Activated CD4-positive, alpha-beta T cell treated with anti-CD3 and anti-CD28 coated beads, Interleukin-2, amount 10 ng/mL, durations not matched to agents 7 days and 5 days (primary cell): Measurements from ENCODE around the gene HAUS2. TPM values are rescaled to one million over a fixed set of nuclear protein-coding genes. Genes with fewer than 3 reads are reported as not detected.
A peak's percentile ranks its signal among the peaks of the same experiment; 100 is the strongest.
"Not testable (repeated sequence)": the region's sequence is repeated elsewhere in the genome, so short reads cannot be mapped to it uniquely, and the experiment has no call there.

Source experiments
- CTCF ChIA-PET: fragments of 350-600 bp; sonication (Branson Sonifier 250); formaldehyde crosslinking; loops from one replicate; lab custom pipeline; 2021; ENCODE audit warnings: antibody characterized with exemption; lab: Charles Lee
- POLR2A ChIA-PET: fragments of 350-600 bp; sonication (Branson Sonifier 250); formaldehyde crosslinking; loops from one replicate; lab custom pipeline; 2021; ENCODE audit warnings: antibody characterized with exemption; lab: Charles Lee
- DNase-seq: peaks from one replicate; pipeline ENCODE4 v3.0.0-alpha.2; 2020
- H3K27ac Mint-ChIP-seq: one replicate; pipeline ENCODE4 v1.8.0; 2021; ENCODE audit warnings: mild to moderate bottlenecking, moderate library complexity, mixed read lengths
- H3K27me3 Mint-ChIP-seq: one replicate; pipeline ENCODE4 v1.8.0; 2021; ENCODE audit warnings: mixed read lengths
- H3K36me3 Mint-ChIP-seq: one replicate; pipeline ENCODE4 v1.8.0; 2021; ENCODE audit warnings: low read depth, mixed read lengths
- H3K4me1 Mint-ChIP-seq: one replicate; pipeline ENCODE4 v1.8.0; 2021; ENCODE audit warnings: mixed read lengths
- H3K4me3 Mint-ChIP-seq: one replicate; pipeline ENCODE4 v1.8.0; 2021; ENCODE audit warnings: mild to moderate bottlenecking, moderate library complexity, mixed read lengths
- H3K9me3 Mint-ChIP-seq: one replicate; pipeline ENCODE4 v1.8.0; 2021; ENCODE audit warnings: mixed read lengths
- total RNA-seq, 2 experiments: library from RNA; stranded (reverse); gene quantifications; one replicate each; pipeline ENCODE4 v1.2.3, GENCODE V29; 2021

The HAUS2 gene
- total RNA-seq, 2 experiments from 2014 or later: 36.7 to 42.9 TPM

DNA sequence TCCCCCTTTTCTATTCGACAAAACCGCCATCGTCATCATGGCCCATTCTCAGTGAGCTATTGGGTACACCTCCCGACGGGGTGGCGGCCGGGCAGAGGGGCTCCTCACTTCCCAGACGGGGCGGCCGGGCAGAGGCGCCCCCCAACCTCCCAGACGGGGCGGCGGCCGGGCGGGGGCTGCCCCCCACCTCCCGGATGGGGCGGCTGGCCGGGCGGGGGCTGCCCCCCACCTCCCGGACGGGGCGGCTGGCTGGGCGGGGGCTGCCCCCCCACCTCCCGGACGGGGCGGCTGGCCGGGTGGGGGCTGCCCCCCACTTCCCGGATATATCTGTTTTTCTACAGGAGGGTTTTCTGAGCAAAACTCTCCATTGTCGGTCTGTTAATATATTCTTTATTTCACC lies 52.7 kb downstream of the HAUS2 start:
- H3K27me3 Mint-ChIP-seq, DNase-seq, H3K9me3 Mint-ChIP-seq, H3K4me3 Mint-ChIP-seq, H3K27ac Mint-ChIP-seq, POLR2A ChIA-PET: not testable (repeated sequence)
- Mint-ChIP-seq H3K4me1 (peaks cover 35% of the 10 kb centered on the region), H3K36me3 (peaks cover 22% of the 10 kb centered on the region)
- CTCF ChIA-PET: interaction anchor here (1.2 kb wide), 1 partner anchor 40 kb away, joined by 3 read pairs; no protein-coding TSS in a partner anchor

DNA sequence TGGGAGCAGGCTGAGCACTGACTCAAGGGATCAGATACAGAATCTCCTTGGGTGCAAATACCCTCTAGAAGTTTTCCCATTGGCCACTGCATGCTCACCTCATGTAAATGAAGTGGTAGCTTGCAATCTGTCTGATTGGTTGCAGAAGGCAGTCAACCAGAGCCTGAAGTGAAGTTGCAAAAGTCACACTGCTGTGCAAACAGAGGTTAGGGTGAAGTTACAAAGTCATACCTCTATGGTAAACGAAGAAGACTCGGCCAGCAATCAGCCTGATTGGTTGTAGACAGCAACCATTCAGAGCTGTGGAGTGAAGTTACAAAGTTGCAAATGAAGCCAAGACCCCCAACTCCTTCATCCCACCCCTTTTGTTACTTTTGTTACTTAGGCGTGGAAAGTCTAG lies 53.9 kb downstream of the HAUS2 start:
- H3K36me3 Mint-ChIP-seq: peaks cover 22% of the 10 kb centered on the region
- CTCF ChIA-PET: no interaction called here
- POLR2A ChIA-PET: no interaction called here
- peaks cover 4% of the 10 kb centered on the region for H3K9me3 Mint-ChIP-seq
- no peak overlapping the region for H3K4me3 Mint-ChIP-seq
- DNase-seq: no peak
- H3K27ac Mint-ChIP-seq: no peak overlapping the region
- peaks cover 40% of the 10 kb centered on the region for H3K4me1 Mint-ChIP-seq
- no peaks in the 10 kb centered on the region for H3K27me3 Mint-ChIP-seq

DNA sequence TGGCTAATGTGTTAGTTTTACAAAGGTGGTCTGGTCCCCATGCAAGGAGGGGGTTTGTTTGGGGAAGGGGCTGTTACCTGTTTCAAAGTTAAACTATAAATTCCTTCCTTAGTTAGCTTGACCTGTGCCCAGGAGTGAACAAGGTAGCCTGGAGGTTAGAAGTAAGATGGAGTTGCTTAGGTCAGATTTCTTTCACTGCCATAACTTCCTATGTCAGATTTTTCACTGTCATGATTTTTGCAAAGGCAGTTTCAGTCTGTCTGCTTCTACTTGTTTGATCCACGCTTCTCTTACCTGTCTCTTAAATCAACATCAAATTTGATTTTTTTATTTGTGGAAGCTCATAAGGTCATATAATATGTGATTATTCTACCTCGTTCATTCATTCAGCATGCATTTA lies 55.3 kb downstream of the HAUS2 start:
- Mint-ChIP-seq H3K36me3 (peaks cover 22% of the 10 kb centered on the region), H3K4me3 (no peak overlapping the region), H3K27me3 (no peaks in the 10 kb centered on the region), H3K9me3 (peaks cover 4% of the 10 kb centered on the region), H3K4me1 (peaks cover 54% of the 10 kb centered on the region), H3K27ac (no peak overlapping the region)
- no peak for DNase-seq
- ChIA-PET POLR2A (no interaction called here), CTCF (interaction anchor here (0.6 kb wide), 1 partner anchor 362 kb away, joined by 3 read pairs; no protein-coding TSS in a partner anchor)

DNA sequence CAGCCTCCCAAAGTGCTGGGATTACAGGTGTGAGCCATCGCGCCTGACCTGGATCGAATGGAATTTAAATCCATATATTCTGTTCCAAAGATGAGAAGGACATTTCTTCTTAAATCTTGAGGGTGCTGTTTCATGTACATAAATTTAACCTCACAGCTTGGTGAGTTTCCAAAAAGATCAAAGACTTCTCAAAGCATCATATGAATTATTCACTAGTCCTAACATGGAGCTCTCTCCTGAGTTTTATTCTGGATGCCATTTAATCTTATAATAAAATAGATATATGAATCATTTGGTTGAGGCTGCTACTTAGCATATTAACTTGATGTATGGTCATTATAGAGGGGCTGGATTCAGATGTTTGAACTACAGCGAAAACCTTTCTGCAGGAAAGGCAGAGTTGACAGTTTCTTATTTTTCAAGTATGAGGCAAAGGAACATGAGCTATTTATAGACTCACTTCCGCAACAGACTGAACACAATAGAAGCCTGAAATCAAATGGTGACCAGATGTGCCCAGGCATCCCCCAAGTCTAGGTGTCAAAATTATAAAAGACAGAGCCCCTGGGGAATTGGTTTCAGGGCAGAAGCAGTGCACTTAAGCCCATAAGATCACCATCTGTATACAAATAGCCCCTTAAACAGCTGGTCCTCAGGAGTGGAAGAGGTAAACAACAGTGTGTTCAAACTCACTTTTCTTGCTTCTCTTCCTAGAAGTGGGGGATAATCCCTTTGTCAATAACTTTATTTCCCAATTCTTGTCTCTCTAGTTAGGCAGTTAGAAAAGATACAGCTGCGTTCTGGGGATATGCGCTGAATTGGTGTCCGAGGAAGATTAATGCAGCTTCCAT lies 56.5 kb downstream of the HAUS2 start:
- Mint-ChIP-seq H3K36me3 (peaks cover 21% of the 10 kb centered on the region), H3K27me3 (no peaks in the 10 kb centered on the region), H3K9me3 (peaks cover 4% of the 10 kb centered on the region), H3K4me3 (peak overlapping the region; percentile 53), H3K4me1 (peaks cover 62% of the 10 kb centered on the region), H3K27ac (peak overlapping the region; percentile 85)
- CTCF ChIA-PET: interaction anchor here (0.6 to 0.9 kb wide), 3 partner anchors 28 to 1787 kb away, joined by 3 read pairs; partner anchors contain the start of genes HAUS2 and LRRC57
- no peak for DNase-seq
- POLR2A ChIA-PET: interaction anchor here (0.6 to 1.2 kb wide), 2 partner anchors 24 to 51 kb away, joined by 3 to 4 read pairs; no protein-coding TSS in a partner anchor

DNA sequence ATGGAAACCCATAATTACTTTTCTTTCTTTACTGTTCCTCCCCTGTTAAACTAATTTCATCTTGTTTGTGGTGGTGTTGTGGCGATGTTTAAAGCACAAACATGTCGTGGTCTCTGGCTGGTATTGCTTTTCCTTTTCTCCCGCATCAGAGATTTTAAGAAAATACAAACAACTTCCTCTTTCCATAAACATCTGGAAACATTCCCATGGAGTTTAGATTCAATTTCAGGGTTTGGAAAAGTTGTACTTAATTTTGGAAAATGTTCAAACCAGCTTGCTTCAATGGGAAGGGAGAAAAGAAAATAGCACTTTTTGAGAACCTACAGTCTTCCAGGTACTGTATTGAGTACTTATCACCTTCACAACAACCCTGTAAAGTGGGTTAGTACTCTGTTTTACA lies 57.2 kb downstream of the HAUS2 start:
- ChIA-PET POLR2A (interaction anchor here (1.2 kb wide), 1 partner anchor 24 kb away, joined by 4 read pairs; no protein-coding TSS in a partner anchor), CTCF (interaction anchor here (0.6 to 0.9 kb wide), 4 partner anchors 29 to 1788 kb away, joined by 3 read pairs; partner anchors contain the start of genes HAUS2 and LRRC57)
- peak overlapping the region; percentile 12 for H3K4me3 Mint-ChIP-seq
- DNase-seq: no peak
- peak overlapping the region; percentile 85 for H3K27ac Mint-ChIP-seq
- H3K36me3 Mint-ChIP-seq: peaks cover 20% of the 10 kb centered on the region
- no peaks in the 10 kb centered on the region for H3K27me3 Mint-ChIP-seq
- H3K4me1 Mint-ChIP-seq: peaks cover 64% of the 10 kb centered on the region
- H3K9me3 Mint-ChIP-seq: peaks cover 4% of the 10 kb centered on the region

DNA sequence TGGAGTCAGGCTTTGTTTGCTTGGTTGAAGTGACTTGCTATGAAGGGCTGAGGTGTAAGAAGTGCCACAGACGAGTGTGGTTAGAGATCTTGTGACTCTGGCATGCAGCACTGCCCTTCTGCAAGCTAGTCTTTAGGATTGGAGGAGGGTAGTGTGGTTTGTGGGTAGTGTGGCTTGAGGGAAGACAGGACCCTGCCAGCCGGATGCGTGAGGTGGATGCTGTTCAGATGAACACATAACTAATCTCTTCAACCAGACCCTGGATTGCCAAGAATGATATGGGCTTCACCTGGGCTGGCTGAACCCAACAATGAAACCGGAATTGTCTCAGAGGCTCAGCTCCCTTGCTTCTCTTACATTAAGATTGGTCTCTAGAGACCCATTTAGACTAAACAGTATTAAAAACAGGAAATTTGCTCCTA lies 59.5 kb downstream of the HAUS2 start:
- peak; percentile 85 for DNase-seq
- peaks cover 4% of the 10 kb centered on the region for H3K9me3 Mint-ChIP-seq
- H3K27me3 Mint-ChIP-seq: no peaks in the 10 kb centered on the region
- H3K4me3 Mint-ChIP-seq: peak overlapping the region; percentile 35
- peak overlapping the region; percentile 90 for H3K27ac Mint-ChIP-seq
- peaks cover 59% of the 10 kb centered on the region for H3K4me1 Mint-ChIP-seq
- peaks cover 15% of the 10 kb centered on the region for H3K36me3 Mint-ChIP-seq
- ChIA-PET POLR2A (no interaction called here), CTCF (interaction anchor here (0.9 to 1.9 kb wide), 4 partner anchors 12 to 33 kb away, joined by 4 to 7 read pairs (median 5); partner anchors contain the start of gene STARD9)

DNA sequence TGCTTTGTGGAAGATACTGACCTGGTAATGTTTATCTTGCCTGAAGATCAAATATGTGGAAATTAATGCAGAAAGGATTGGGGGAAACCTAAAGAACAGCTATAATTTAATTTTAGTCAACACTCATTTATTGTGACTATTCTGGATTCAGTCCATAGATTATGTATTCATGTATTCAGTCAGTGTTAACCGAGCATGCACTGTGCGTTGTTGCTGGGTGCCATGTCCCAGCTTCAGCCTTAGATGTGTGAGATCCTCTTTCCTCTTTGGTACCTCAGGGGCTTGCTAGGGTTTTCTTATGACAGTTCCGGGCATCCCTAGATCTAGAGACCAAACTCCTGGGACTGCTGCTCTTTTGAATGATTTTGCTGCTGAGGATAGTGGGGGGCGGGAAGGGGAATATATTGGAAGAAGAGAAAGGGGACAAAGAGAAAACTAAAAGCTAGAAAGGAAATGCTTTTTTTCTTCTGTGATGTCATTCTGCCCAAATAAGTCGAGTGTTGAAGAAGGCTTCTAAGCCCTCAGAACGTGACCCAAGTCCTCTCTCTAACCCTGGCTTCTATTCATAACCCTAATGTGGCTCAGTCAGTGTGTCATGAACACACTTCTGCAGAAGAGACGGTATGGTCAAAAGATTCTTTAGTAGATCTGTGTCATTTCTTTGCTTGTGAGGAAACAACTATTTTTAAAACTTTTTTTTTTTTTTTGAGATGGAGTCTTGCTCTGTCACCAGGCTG lies 60.3 kb downstream of the HAUS2 start:
- DNase-seq: peak; percentile 10
- CTCF ChIA-PET: interaction anchor here (0.8 to 1.9 kb wide), 8 partner anchors 11 to 42 kb away, joined by 4 to 7 read pairs (median 4); partner anchors contain the start of gene STARD9
- Mint-ChIP-seq H3K36me3 (peaks cover 11% of the 10 kb centered on the region), H3K4me3 (peak overlapping the region; percentile 35), H3K27ac (peak overlapping the region; percentile 90), H3K4me1 (peaks cover 52% of the 10 kb centered on the region), H3K27me3 (no peaks in the 10 kb centered on the region), H3K9me3 (no peaks in the 10 kb centered on the region)
- POLR2A ChIA-PET: interaction anchor here (0.6 kb wide), 1 partner anchor 893 kb away, joined by 7 read pairs; no protein-coding TSS in a partner anchor

DNA sequence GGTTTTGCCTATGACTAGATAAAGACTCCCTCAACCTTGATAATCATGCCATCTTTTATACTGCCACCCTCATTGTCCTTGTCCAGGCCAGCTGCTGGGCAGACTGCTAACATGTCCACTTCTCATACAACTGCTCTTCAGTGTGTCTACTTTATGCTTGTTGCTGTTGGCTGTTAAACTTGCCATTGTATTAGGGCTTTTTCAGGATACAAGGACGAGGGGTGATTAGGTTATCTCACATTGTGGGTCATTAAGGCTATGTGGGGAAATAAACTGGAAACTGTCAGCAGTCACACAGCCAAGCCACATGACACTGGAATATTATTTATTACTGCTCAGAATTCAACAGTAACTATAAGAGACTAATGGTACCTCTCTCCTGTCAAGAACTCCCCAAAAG lies 62.9 kb downstream of the HAUS2 start:
- Mint-ChIP-seq H3K4me3 (no peak overlapping the region), H3K36me3 (no peaks in the 10 kb centered on the region), H3K27me3 (no peaks in the 10 kb centered on the region), H3K27ac (no peak overlapping the region), H3K4me1 (peaks cover 28% of the 10 kb centered on the region), H3K9me3 (no peaks in the 10 kb centered on the region)
- no peak for DNase-seq
- ChIA-PET CTCF (no interaction called here), POLR2A (no interaction called here)

DNA sequence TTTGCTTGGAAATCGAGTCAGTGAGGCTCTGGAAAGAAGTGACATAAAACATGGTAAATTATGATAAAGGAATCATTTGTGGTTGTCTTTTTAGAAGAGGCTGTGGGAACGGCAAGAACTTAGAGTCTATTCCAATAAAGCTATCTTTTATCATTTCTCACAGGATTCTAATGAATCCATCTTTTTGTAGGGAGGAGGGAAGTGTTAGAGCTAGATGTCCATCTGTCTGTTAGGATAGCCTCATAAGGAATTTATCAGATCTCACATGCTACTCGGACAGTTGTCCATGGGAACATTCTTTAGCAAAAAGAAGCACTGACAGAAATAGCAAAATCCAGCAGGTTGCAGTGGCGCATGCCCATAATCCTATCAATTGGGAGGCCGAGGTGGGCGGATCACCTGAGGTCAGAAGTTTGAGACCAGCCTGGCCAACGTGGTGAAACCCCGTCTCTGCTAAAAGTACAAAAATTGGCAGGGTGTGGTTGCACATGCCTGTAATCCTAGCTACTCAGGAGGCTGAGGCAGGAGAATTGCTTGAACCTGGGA lies 63.8 kb downstream of the HAUS2 start:
- Mint-ChIP-seq H3K9me3 (no peaks in the 10 kb centered on the region), H3K4me3 (no peak overlapping the region), H3K27ac (no peak overlapping the region), H3K27me3 (no peaks in the 10 kb centered on the region), H3K4me1 (peaks cover 24% of the 10 kb centered on the region), H3K36me3 (no peaks in the 10 kb centered on the region)
- POLR2A ChIA-PET: no interaction called here
- no peak for DNase-seq
- CTCF ChIA-PET: no interaction called here

DNA sequence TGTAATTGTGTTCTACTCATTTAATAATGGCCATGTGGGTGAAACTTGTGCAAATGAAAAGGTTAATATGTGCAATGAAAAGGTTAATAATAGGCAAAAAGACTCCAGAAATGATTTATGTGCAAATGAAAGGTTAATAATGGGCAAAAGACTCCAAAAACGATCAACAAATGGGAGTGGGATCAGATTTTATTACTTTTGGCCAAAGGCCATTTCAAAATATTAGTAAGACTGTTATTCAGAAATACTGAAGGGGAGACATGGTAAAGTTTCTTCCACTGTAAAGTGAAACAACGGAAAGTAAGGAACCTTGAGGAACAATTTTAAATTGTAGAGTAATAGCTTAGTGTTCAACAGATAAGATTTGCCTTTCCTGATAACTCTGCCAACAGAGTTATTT lies 67.5 kb downstream of the HAUS2 start:
- H3K27me3 Mint-ChIP-seq: no peaks in the 10 kb centered on the region
- H3K36me3 Mint-ChIP-seq: no peaks in the 10 kb centered on the region
- ChIA-PET CTCF (interaction anchor here (0.6 kb wide), 1 partner anchor 657 kb away, joined by 3 read pairs; no protein-coding TSS in a partner anchor), POLR2A (no interaction called here)
- H3K4me1 Mint-ChIP-seq: peaks cover 8% of the 10 kb centered on the region
- H3K9me3 Mint-ChIP-seq: no peaks in the 10 kb centered on the region
- no peak for DNase-seq
- no peak overlapping the region for H3K27ac Mint-ChIP-seq
- no peak overlapping the region for H3K4me3 Mint-ChIP-seq
